GM12878 (cell line): Measurements from ENCODE around the gene PTPRD. TPM values are rescaled to one million over a fixed set of nuclear protein-coding genes. Genes with fewer than 3 reads are reported as not detected.

ENCODE experiments used
- ATAC-seq: fragments of 200-7000 bp; cut with Tn5 transposase; 3 replicates; pipeline ENCODE4 v1.9.1; 2020; ENCODE audit warnings: mild to moderate bottlenecking, moderate library complexity
- BruUV-seq: library from RNA; stranded (reverse); fragments of 400-500 nt; replicated peaks from 2 replicates; lab custom pipeline; 2021; lab: Mats Ljungman, UMichigan
- CTCF ChIA-PET: fragments of 300-600 bp; sonication (Branson Sonifier 250); formaldehyde crosslinking; extraction: SDS; loops from one replicate; lab custom pipeline; 2021; ENCODE audit warnings: inconsistent platforms; lab: Yijun Ruan, JAX
- POLR2A ChIA-PET: fragments of 350-600 bp; formaldehyde crosslinking; extraction: SDS; loops from one replicate; lab custom pipeline; 2021; ENCODE audit warnings: inconsistent platforms; lab: Charles Lee
- RAD21 ChIA-PET: fragments of 300-600 bp; sonication (Branson Sonifier 250); formaldehyde crosslinking; loops from one replicate; lab custom pipeline; 2023; ENCODE audit warnings: antibody characterized with exemption; ENCODE audit not compliant: unreplicated experiment; lab: Charles Lee
- SMC1A ChIA-PET: fragments of 300-600 bp; sonication (Branson Sonifier 250); formaldehyde crosslinking; loops from one replicate; lab custom pipeline; 2023; ENCODE audit not compliant: unreplicated experiment, uncharacterized antibody; lab: Charles Lee
- DNase-seq: peaks from one replicate; pipeline ENCODE4 v3.0.0-alpha.2; 2011; ENCODE audit warnings: low read depth, low spot score
- FAIRE-seq: peaks from 3 replicates; lab custom pipeline; 2011; peaks lifted over from hg19 to GRCh38; lab: Jason Lieb, UNC
- H2AFZ ChIP-seq: 2 replicates; pipeline ENCODE4 v1.6.0; 2011; ENCODE audit warnings: low read depth, low read length, control low read depth; ENCODE audit not compliant: control insufficient read depth
- H3K27ac ChIP-seq: 2 replicates; pipeline ENCODE4 v1.5.1; 2011; ENCODE audit warnings: control low read depth; ENCODE audit not compliant: control insufficient read depth, insufficient read depth
- H3K27me3 ChIP-seq, 2 experiments: replicated peaks in 1 of 2; 2 replicates each; pipeline versions ENCODE4 v1.6.0 to v1.6.1; 2011; ENCODE audit warnings: low read length in 1 of 2; ENCODE audit not compliant: control insufficient read depth in 2 of 2, insufficient read depth in 2 of 2
- H3K36me3 ChIP-seq, 2 experiments: 2 replicates each; pipeline ENCODE4 v1.5.1; 2011; ENCODE audit warnings: low read length in 1 of 2; ENCODE audit not compliant: control insufficient read depth in 2 of 2, insufficient read depth in 2 of 2
- H3K4me1 ChIP-seq: 2 replicates; pipeline ENCODE4 v1.6.1; 2011; ENCODE audit warnings: mild to moderate bottlenecking, low read length, moderate library complexity, mixed read lengths; ENCODE audit not compliant: control insufficient read depth, insufficient read depth
- H3K4me2 ChIP-seq: 2 replicates; pipeline ENCODE4 v1.6.0; 2011; ENCODE audit warnings: control low read depth; ENCODE audit not compliant: control insufficient read depth, insufficient read depth
- H3K4me3 ChIP-seq: fragments of 200-600 bp; sonication (generic); 2 replicates; pipeline ENCODE4 v1.5.1; 2016
- H3K79me2 ChIP-seq: 2 replicates; pipeline ENCODE4 v1.6.0; 2011; ENCODE audit warnings: low read length; ENCODE audit not compliant: control insufficient read depth, insufficient read depth
- H3K9ac ChIP-seq: 2 replicates; pipeline ENCODE4 v1.8.0; 2011; ENCODE audit warnings: low read length, control low read depth, mixed read lengths; ENCODE audit not compliant: control insufficient read depth, insufficient read depth
- H3K9me3 ChIP-seq: replicated peaks from 3 replicates; pipeline ENCODE4 v1.5.1; 2011; ENCODE audit warnings: mild to moderate bottlenecking, low read length; ENCODE audit not compliant: control insufficient read depth, insufficient read depth
- H4K20me1 ChIP-seq: 2 replicates; pipeline ENCODE4 v1.6.0; 2011; ENCODE audit not compliant: control insufficient read depth, insufficient read depth
- E2F8 ChIP-seq: fragments of 450-650 bp; IDR thresholded peaks from 2 replicates; pipeline ENCODE4 v1.6.1; 2018; ENCODE audit warnings: mild to moderate bottlenecking, low read depth, moderate library complexity; ENCODE audit not compliant: partially characterized antibody
- WGBS: methylation state at CpG from one replicate; pipeline ENCODE4 v1.1.6; 2016; ENCODE audit warnings: low lambda C conversion rate; ENCODE audit not compliant: insufficient replicate concordance, insufficient coverage; ENCODE audit errors: missing lambda C conversion rate; 5-methylcytosine and 5-hydroxymethylcytosine counted together
- in situ Hi-C: fragments of 300-500 bp; cut with MboI; formaldehyde crosslinking; loops from 9 replicates; pipeline ENCODE4 v1.14.3; 2018; ENCODE audit warnings: mixed read lengths
- intact Hi-C: fragments of 100-400 bp; cut with micrococcal nuclease; formaldehyde crosslinking; loops from one replicate; pipeline ENCODE4 v1.14.2; 2022; ENCODE audit not compliant: unreplicated experiment
- polyA plus RNA-seq, 11 experiments: library from polyadenylated mRNA; depleted of rRNA in 4 of 11; unstranded in 6 of 11; stranded (reverse) in 5 of 11; fragments of >200 nt; fragmentation: Nextera tagmentation in 4 of 11; fragmentation: Illumina TruSeq in 1 of 11; extraction: Ambion mirVana in 4 of 11; extraction: Trizol in 1 of 11; gene quantifications; 1 replicate in 1 of 11; 2 replicates in 10 of 11; pipeline versions ENCODE4 v1.2.1 to v1.2.3, GENCODE V29; 2011 to 2016; ENCODE audit warnings: inconsistent platforms in 2 of 11, missing spikeins in 2 of 11, low read depth in 1 of 11
- total RNA-seq, 4 experiments: library from RNA; depleted of rRNA in 3 of 4; stranded (reverse); fragments of >200 nt in 3 of 4; fragmentation: Illumina TruSeq in 1 of 4; extraction: Trizol in 1 of 4; gene quantifications; 2 replicates each; pipeline versions ENCODE4 v1.2.1 to v1.2.3, GENCODE V29; 2013 to 2021
- TF ChIP-seq, protein P1 (sequence below): fragments of 150-350 bp; IDR thresholded peaks from 2 replicates; pipeline ENCODE4 v1.6.1; 2016; ENCODE audit warnings: low read depth, low read length

Gene PTPRD
- total and polyA plus RNA-seq, 10 of the 15 experiments (the other 5 are each of a cell fraction or from before 2014, with no cell fraction given), result under 0.01 to 0.05 (median 0.01) TPM; not detected in 7

DNA sequence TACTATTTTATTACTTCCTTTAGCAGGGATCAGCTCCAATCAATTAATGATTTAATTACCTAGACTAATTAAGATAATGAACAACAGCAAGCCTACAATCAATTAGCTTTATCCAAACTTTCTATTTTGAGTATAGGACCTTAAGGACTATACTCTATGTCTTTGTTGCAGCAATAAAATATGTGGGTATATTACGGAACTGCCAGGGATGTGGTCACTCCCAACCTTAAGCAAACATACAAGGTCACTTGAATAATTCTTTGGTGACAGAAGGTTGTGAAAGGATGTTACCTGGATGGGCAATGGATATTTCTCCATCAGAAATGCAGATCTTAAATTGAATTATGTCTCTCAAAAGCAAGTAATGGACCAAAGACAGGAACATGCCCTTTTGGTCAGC is 1905.8 kb downstream of the PTPRD start:
- no peaks in the 10 kb centered on the region for H3K9me3 ChIP-seq
- H3K27ac ChIP-seq, result no peak overlapping the region
- no peak overlapping the region for H3K9ac ChIP-seq
- H3K27me3 ChIP-seq, result no peaks in the 10 kb centered on the region
- ChIA-PET SMC1A (no interaction called here), POLR2A (no interaction called here)
- WGBS, result 40% methylated on average over 1 of the region's 1 CpG
- TF ChIP-seq E2F8, result no peak
- TF ChIP-seq, protein P1, sequence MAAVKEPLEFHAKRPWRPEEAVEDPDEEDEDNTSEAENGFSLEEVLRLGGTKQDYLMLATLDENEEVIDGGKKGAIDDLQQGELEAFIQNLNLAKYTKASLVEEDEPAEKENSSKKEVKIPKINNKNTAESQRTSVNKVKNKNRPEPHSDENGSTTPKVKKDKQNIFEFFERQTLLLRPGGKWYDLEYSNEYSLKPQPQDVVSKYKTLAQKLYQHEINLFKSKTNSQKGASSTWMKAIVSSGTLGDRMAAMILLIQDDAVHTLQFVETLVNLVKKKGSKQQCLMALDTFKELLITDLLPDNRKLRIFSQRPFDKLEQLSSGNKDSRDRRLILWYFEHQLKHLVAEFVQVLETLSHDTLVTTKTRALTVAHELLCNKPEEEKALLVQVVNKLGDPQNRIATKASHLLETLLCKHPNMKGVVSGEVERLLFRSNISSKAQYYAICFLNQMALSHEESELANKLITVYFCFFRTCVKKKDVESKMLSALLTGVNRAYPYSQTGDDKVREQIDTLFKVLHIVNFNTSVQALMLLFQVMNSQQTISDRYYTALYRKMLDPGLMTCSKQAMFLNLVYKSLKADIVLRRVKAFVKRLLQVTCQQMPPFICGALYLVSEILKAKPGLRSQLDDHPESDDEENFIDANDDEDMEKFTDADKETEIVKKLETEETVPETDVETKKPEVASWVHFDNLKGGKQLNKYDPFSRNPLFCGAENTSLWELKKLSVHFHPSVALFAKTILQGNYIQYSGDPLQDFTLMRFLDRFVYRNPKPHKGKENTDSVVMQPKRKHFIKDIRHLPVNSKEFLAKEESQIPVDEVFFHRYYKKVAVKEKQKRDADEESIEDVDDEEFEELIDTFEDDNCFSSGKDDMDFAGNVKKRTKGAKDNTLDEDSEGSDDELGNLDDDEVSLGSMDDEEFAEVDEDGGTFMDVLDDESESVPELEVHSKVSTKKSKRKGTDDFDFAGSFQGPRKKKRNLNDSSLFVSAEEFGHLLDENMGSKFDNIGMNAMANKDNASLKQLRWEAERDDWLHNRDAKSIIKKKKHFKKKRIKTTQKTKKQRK, result no peak
- TF ChIP-seq, all 136 proteins: peak for 0
- intact Hi-C loops, result no loop called here
- Histone ChIP-seq H3K36me3 (no peaks in the 10 kb centered on the region), H3K4me3 (no peak overlapping the region), H3K4me1 (no peaks in the 10 kb centered on the region), H4K20me1 (no peaks in the 10 kb centered on the region), H3K79me2 (no peaks in the 10 kb centered on the region), H3K4me2 (no peak overlapping the region), H2AFZ (no peak overlapping the region)
- BruUV-seq, result no TSS peak
- ChIA-PET CTCF (no interaction called here), RAD21 (no interaction called here)
- FAIRE-seq (no peak), ATAC-seq (no peak), DNase-seq (no peak)
- in situ Hi-C loops, result no loop called here
